GM23248 (cell line): Measurements from ENCODE around the gene TRAF5. TPM values are rescaled to one million over a fixed set of nuclear protein-coding genes. Genes with fewer than 3 reads are reported as not detected.

Experiments
- DNase-seq: peaks from one replicate; pipeline ENCODE4 v3.0.0-alpha.2; 2015
- H2AFZ ChIP-seq: fragments of 200-600 bp; sonication (generic); 2 replicates; pipeline ENCODE4 v1.6.1; 2016; ENCODE audit warnings: antibody characterized with exemption
- H3F3A ChIP-seq: fragments of 200-600 bp; sonication (generic); 2 replicates; pipeline ENCODE4 v1.6.1; 2016; ENCODE audit warnings: mild to moderate bottlenecking, antibody characterized with exemption, mixed run types; ENCODE audit not compliant: insufficient read depth
- H3K27ac ChIP-seq: fragments of 200-600 bp; sonication (generic); 2 replicates; pipeline ENCODE4 v1.5.1; 2016; ENCODE audit warnings: mild to moderate bottlenecking
- H3K27me3 ChIP-seq: fragments of 200-600 bp; sonication (generic); replicated peaks from 2 replicates; pipeline ENCODE4 v1.6.1; 2016; ENCODE audit warnings: mild to moderate bottlenecking; ENCODE audit not compliant: insufficient read depth
- H3K36me3 ChIP-seq: fragments of 200-600 bp; sonication (generic); 2 replicates; pipeline ENCODE4 v1.6.1; 2016; ENCODE audit warnings: low read depth, mild to moderate bottlenecking
- H3K4me1 ChIP-seq: fragments of 200-600 bp; sonication (generic); 2 replicates; pipeline ENCODE4 v1.6.1; 2016; ENCODE audit warnings: mild to moderate bottlenecking; ENCODE audit not compliant: insufficient read depth
- H3K4me2 ChIP-seq: fragments of 200-600 bp; sonication (generic); one replicate; pipeline ENCODE4 v1.6.1; 2016; ENCODE audit warnings: mild to moderate bottlenecking; ENCODE audit not compliant: unreplicated experiment
- H3K4me3 ChIP-seq: fragments of 200-600 bp; sonication (generic); 2 replicates; pipeline ENCODE4 v1.5.1; 2016; ENCODE audit warnings: mild to moderate bottlenecking
- H3K79me2 ChIP-seq: fragments of 200-600 bp; sonication (generic); 2 replicates; pipeline ENCODE4 v1.6.1; 2016; ENCODE audit warnings: mild to moderate bottlenecking; ENCODE audit not compliant: insufficient read depth
- H3K9ac ChIP-seq: fragments of 200-600 bp; sonication (generic); 2 replicates; pipeline ENCODE4 v1.6.1; 2016; ENCODE audit warnings: mild to moderate bottlenecking
- H3K9me2 ChIP-seq: fragments of 200-600 bp; sonication (generic); 2 replicates; pipeline ENCODE4 v1.6.1; 2016; ENCODE audit warnings: mixed run types, mild to moderate bottlenecking, moderate library complexity; ENCODE audit not compliant: insufficient read depth
- H3K9me3 ChIP-seq: fragments of 200-600 bp; sonication (generic); one replicate; pipeline ENCODE4 v1.6.1; 2017; ENCODE audit warnings: low read depth
- H4K20me1 ChIP-seq: fragments of 200-600 bp; sonication (generic); 2 replicates; pipeline ENCODE4 v1.6.0; 2016; ENCODE audit not compliant: insufficient read depth
- EZH2 ChIP-seq: fragments of 200-600 bp; sonication (generic); IDR thresholded peaks from 2 replicates; pipeline ENCODE4 v1.6.1; 2018; ENCODE audit warnings: antibody characterized with exemption, mild to moderate bottlenecking; ENCODE audit not compliant: insufficient read depth, poor library complexity, severe bottlenecking
- EZH2phosphoT487 ChIP-seq: fragments of 200-600 bp; sonication (generic); IDR thresholded peaks from 2 replicates; pipeline ENCODE4 v1.6.1; 2018; ENCODE audit warnings: antibody characterized with exemption, moderate library complexity, mild to moderate bottlenecking, low read depth; ENCODE audit not compliant: insufficient read depth
- WGBS, 2 experiments: methylation state at CpG; one replicate each; pipeline ENCODE4 v1.1.6; 2015 to 2017; ENCODE audit warnings: low lambda C conversion rate in 2 of 2, low coverage in 1 of 2; ENCODE audit errors: missing lambda C conversion rate in 2 of 2; 5-methylcytosine and 5-hydroxymethylcytosine counted together
- in situ Hi-C: fragments of 300-500 bp; cut with MboI; formaldehyde crosslinking; loops from 2 replicates; pipeline ENCODE4 v1.15.0; 2020
- polyA plus RNA-seq: library from polyadenylated mRNA; unstranded; fragments of >200 nt; fragmentation: Nextera tagmentation; extraction: Ambion mirVana; gene quantifications from 2 replicates; pipeline ENCODE4 v1.2.1, GENCODE V29; 2016
- total RNA-seq: library from RNA; depleted of rRNA; stranded (reverse); fragments of >200 nt; shearing (Covaris generic); gene quantifications from 2 replicates; pipeline ENCODE4 v1.2.3, GENCODE V29; 2014; rRNA removed

Gene TRAF5
- total and polyA plus RNA-seq, 2 experiments from 2014 or later = 5.7 to 7.7 TPM

GRCh38 chr1:211420845-211421454, 94.3 kb downstream of the TRAF5 start:
- no peaks in the 10 kb centered on the region for H3K27me3 ChIP-seq
- H3K79me2 ChIP-seq = no peaks in the 10 kb centered on the region
- H3K9ac ChIP-seq = peak overlapping the region; percentile 8; the same call in 1 of the 2 replicates
- H3K9me2 ChIP-seq = no peaks in the 10 kb centered on the region
- H2AFZ ChIP-seq = no peak overlapping the region
- no peak overlapping the region for H3K4me3 ChIP-seq
- H3K9me3 ChIP-seq = no peaks in the 10 kb centered on the region
- TF ChIP-seq EZH2 (no peak), EZH2phosphoT487 (no peak)
- H3F3A ChIP-seq = peaks cover 18% of the 10 kb centered on the region
- no peaks in the 10 kb centered on the region for H4K20me1 ChIP-seq
- peak overlapping the region; percentile 15 for H3K4me2 ChIP-seq
- H3K27ac ChIP-seq = peak overlapping the region; percentile 24
- H3K36me3 ChIP-seq = no peaks in the 10 kb centered on the region
- peak; percentile 65 for DNase-seq
- 93 to 95% methylated on average over 2 of the region's 2 CpGs for WGBS, 2 experiments
- peaks cover 20% of the 10 kb centered on the region for H3K4me1 ChIP-seq
- in situ Hi-C loops = no loop called here

GRCh38 chr1:211424018-211424417, 97.4 kb downstream of the TRAF5 start:
- Histone ChIP-seq H3K9me2 (no peaks in the 10 kb centered on the region), H3K27me3 (no peaks in the 10 kb centered on the region), H3K36me3 (no peaks in the 10 kb centered on the region), H4K20me1 (no peaks in the 10 kb centered on the region), H3K79me2 (no peaks in the 10 kb centered on the region), H3K4me2 (no peak overlapping the region), H3K4me3 (no peak overlapping the region), H3K4me1 (peaks cover 14% of the 10 kb centered on the region), H3K27ac (no peak overlapping the region), H3F3A (peaks cover 8% of the 10 kb centered on the region), H3K9ac (no peak overlapping the region), H3K9me3 (no peaks in the 10 kb centered on the region), H2AFZ (no peak overlapping the region)
- DNase-seq = no peak
- in situ Hi-C loops = no loop called here
- WGBS, 2 experiments = 83 to 100% methylated on average over 1 of the region's 1 CpG
- no peak for TF ChIP-seq EZH2phosphoT487
- TF ChIP-seq EZH2 = no peak

Other genes starting within 250 kb of the TRAF5 start
- gene KCNH1, start 192.7 kb upstream of the TRAF5 start, total RNA-seq = 1.5 and 1.8 TPM in 2 replicates
- gene KCNH1, start 192.7 kb upstream of the TRAF5 start, polyA plus RNA-seq = 0.71 and 0.77 TPM in 2 replicates
- gene RCOR3, start 67.5 kb upstream of the TRAF5 start, total RNA-seq = 11.4 and 13.8 TPM in 2 replicates
- gene RCOR3, start 67.5 kb upstream of the TRAF5 start, polyA plus RNA-seq = 21.7 and 25.8 TPM in 2 replicates
- gene RD3, start 165.3 kb downstream of the TRAF5 start, total RNA-seq = not detected in 2 replicates
- gene RD3, start 165.3 kb downstream of the TRAF5 start, polyA plus RNA-seq = not detected in 2 replicates